Esophagus squamous epithelium (tissue), 5 donors: Measurements from ENCODE around the gene KICS2. TPM values are rescaled to one million over a fixed set of nuclear protein-coding genes. Genes with fewer than 3 reads are reported as not detected.

ENCODE experiments used
- DNase-seq: peaks from one replicate; lab custom pipeline; 2025; lab: John Stamatoyannopoulos, UW
- H3K27ac ChIP-seq, 4 donors: fragments of 200-600 bp; sonication (generic); one replicate each; pipeline ENCODE4 v1.5.1; 2016 to 2019; ENCODE audit warnings: mild to moderate bottlenecking in 1 of 4
- H3K27me3 ChIP-seq, 4 donors: fragments of 200-600 bp; sonication (generic); 1 replicate in 3 of 4; 2 replicates in 1 of 4; pipeline versions ENCODE4 v1.5.1 to v1.6.0; 2017 to 2021; ENCODE audit warnings: antibody characterized with exemption in 1 of 4
- H3K36me3 ChIP-seq, 3 donors: fragments of 200-600 bp; sonication (generic); one replicate each; pipeline ENCODE4 v1.5.1; 2016 to 2019
- H3K4me1 ChIP-seq, 3 donors: fragments of 200-600 bp; sonication (generic); one replicate each; pipeline ENCODE4 v1.5.1; 2017 to 2019
- H3K4me3 ChIP-seq, 4 donors: fragments of 200-600 bp; sonication (generic); 1 replicate in 3 of 4; 2 replicates in 1 of 4; pipeline ENCODE4 v1.5.1; 2016 to 2019; ENCODE audit warnings: mild to moderate bottlenecking in 2 of 4, moderate library complexity in 1 of 4
- H3K9me3 ChIP-seq, 3 donors: fragments of 200-600 bp; sonication (generic); one replicate each; pipeline ENCODE4 v1.5.1; 2016 to 2019
- POLR2A ChIP-seq, 4 donors: fragments of 450-650 bp; IDR thresholded peaks; one replicate each; pipeline ENCODE4 v1.6.1; 2017; ENCODE audit warnings: antibody characterized with exemption in 4 of 4, mild to moderate bottlenecking in 4 of 4, moderate library complexity in 3 of 4
- whole genome bisulfite sequencing, 2 donors: methylation state at CpG; one replicate each; pipeline ENCODE4 v1.1.5; 2018; 5-methylcytosine and 5-hydroxymethylcytosine counted together
- intact Hi-C: fragments of 100-400 bp; cut with DNase I; formaldehyde crosslinking; loops from one replicate; pipeline ENCODE4 v1.15.0; 2022
- total RNA-seq, 4 donors: library from RNA; depleted of rRNA; stranded (reverse); fragments of >200 nt; gene quantifications; one replicate each; pipeline ENCODE4 v1.1.0, GENCODE V29; 2016
- TF ChIP-seq, protein P1 (sequence below), 6 experiments: fragments of 450-650 bp in 4 of 6; fragments of 200-600 bp in 2 of 6; sonication (generic) in 2 of 6; IDR thresholded peaks; one replicate each; pipeline ENCODE4 v1.5.1; 2016 to 2019; ENCODE audit warnings: antibody characterized with exemption in 6 of 6, mild to moderate bottlenecking in 4 of 6, moderate library complexity in 4 of 6
- donor health status: DM: yes; HTN: yes; CAD: no.

KICS2 gene
- total RNA-seq, 4 donors from 2014 or later: 6.2 to 15.8 (median 9.8) TPM

DNA sequence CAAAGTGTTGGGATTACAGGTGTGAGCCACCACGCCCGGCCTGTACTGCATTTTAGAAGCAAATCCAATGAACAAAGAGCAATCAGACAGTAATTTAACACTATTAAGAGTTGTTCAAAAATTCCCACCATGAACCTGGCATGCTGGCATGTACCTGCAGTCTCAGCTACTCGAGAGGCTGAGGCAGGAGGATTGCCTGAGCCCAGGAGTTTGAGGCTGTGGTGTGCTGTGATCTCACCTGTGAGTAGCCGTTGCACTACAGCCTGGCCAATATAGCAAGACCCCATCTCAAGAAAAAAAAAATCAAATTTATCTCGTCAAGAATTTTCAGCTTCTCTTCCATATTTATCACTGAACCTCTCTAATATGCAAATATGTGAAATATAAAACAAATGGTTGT is 39.7 kb upstream of the KICS2 start:
- 87 to 92% methylated on average over 3 to 5 of the region's 5 CpGs for WGBS, 2 donors
- no peak for TF ChIP-seq POLR2A (IDR thresholded peaks at IDR 0.05)
- TF ChIP-seq, protein P1, sequence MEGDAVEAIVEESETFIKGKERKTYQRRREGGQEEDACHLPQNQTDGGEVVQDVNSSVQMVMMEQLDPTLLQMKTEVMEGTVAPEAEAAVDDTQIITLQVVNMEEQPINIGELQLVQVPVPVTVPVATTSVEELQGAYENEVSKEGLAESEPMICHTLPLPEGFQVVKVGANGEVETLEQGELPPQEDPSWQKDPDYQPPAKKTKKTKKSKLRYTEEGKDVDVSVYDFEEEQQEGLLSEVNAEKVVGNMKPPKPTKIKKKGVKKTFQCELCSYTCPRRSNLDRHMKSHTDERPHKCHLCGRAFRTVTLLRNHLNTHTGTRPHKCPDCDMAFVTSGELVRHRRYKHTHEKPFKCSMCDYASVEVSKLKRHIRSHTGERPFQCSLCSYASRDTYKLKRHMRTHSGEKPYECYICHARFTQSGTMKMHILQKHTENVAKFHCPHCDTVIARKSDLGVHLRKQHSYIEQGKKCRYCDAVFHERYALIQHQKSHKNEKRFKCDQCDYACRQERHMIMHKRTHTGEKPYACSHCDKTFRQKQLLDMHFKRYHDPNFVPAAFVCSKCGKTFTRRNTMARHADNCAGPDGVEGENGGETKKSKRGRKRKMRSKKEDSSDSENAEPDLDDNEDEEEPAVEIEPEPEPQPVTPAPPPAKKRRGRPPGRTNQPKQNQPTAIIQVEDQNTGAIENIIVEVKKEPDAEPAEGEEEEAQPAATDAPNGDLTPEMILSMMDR (IDR thresholded peaks at IDR 0.05): no peak
- intact Hi-C loops: no loop called here

DNA sequence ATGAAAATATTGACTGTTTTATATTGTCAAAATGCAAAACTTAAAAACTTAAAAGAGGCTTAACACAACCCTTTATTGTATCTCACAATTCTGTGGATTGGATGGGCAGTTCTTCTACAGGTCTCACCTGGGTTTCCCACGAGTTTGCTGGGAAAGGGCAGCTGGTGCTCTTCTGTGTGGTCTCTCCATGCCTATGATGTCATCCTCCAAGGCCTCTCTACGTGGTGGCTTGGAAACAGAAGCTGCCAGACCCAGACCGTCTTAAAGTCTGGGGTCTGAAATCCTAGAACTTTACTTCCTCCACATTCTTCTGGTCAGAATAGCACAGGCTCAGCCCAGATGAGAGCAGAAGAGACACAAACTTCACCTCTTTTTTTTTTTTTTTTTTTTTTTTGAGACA is 36.5 kb upstream of the KICS2 start:
- no peaks in the 10 kb centered on the region for H3K4me1 ChIP-seq
- H3K4me3 ChIP-seq: no peak overlapping the region
- H3K27me3 ChIP-seq: no peaks in the 10 kb centered on the region
- no peaks in the 10 kb centered on the region for H3K36me3 ChIP-seq
- no peaks in the 10 kb centered on the region for H3K9me3 ChIP-seq
- intact Hi-C loops: loop anchor here (5.0 kb wide), 1 partner anchor 416 kb away; the partner anchor contains the start of gene SRGAP1
- 40 to 49% methylated on average over 3 of the region's 3 CpGs for WGBS, 2 donors
- H3K27ac ChIP-seq: no peak overlapping the region
- TF ChIP-seq POLR2A (IDR thresholded peaks at IDR 0.05): no peak
- TF ChIP-seq, protein P1 (IDR thresholded peaks at IDR 0.05): no peak
- no peak for DNase-seq

More for the DNA sequence above, 39.7 kb upstream of the KICS2 start:
- Histone ChIP-seq H3K4me1 (no peaks in the 10 kb centered on the region), H3K36me3 (no peaks in the 10 kb centered on the region), H3K27ac (no peak overlapping the region), H3K27me3 (no peaks in the 10 kb centered on the region), H3K9me3 (no peaks in the 10 kb centered on the region), H3K4me3 (no peak overlapping the region)
- DNase-seq: no peak

DNA sequence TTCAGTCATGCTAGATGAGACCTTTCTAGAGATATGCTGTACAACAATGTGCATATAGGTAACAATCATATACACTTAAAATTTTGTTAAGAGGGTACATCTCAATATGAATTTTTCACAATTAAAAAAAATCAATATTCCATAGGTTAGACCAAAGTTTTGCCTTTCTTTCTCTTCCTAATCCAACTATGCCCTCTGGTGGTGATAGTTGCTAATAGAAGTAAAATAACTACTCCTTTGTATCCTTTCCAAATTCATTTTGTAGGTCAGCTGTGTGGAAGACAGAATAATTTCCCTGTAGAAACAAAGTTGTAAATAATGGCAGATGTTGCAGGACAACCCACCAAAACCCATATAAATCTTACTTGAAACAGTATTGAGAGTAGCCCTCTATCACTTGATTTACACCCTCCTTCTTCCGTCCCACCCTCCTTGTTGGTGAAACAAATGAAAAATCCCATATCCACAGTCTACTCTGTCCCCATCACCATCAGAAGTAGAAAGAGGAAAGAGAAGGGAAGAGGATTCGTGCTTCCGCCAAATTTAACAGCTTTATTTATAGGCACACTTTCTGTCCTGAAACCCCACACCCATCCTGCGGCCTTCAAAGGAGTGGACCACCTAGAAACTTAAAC is 34.2 kb upstream of the KICS2 start:
- Histone ChIP-seq H3K36me3 (no peaks in the 10 kb centered on the region), H3K27me3 (no peaks in the 10 kb centered on the region), H3K4me1 (no peaks in the 10 kb centered on the region), H3K9me3 (no peaks in the 10 kb centered on the region), H3K27ac (no peak overlapping the region), H3K4me3 (no peak overlapping the region)
- WGBS, 2 donors: 67 to 76% methylated on average over 4 of the region's 4 CpGs
- TF ChIP-seq, protein P1 (IDR thresholded peaks at IDR 0.05): peak in 5 of 6 experiments; percentile 66 to 73 (median 71)
- no peak for TF ChIP-seq POLR2A (IDR thresholded peaks at IDR 0.05)
- DNase-seq: no peak
- intact Hi-C loops: loop anchor here (5.0 kb wide), 1 partner anchor 414 kb away; the partner anchor contains the start of gene SRGAP1

DNA sequence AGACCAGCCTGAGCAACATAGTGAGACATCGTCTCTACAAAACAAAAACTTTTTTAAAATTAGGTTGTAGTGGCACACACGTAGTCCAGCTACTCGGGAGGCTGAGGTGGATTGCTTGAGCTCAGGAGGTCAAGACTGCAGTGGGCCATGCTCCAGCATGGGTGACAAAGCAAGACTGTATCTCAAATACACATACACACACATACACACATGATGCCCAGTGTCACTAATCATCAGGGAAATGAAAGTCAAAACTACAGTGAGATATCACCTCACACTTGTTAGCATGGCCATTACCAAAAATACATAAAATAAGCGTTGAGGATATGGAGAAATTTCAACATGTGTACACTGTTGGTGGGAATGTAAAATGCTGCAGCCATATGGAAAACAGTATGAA is 33.2 kb upstream of the KICS2 start:
- Histone ChIP-seq H3K36me3 (no peaks in the 10 kb centered on the region), H3K27me3 (no peaks in the 10 kb centered on the region), H3K4me3 (no peak overlapping the region), H3K4me1 (no peaks in the 10 kb centered on the region), H3K27ac (no peak overlapping the region), H3K9me3 (no peaks in the 10 kb centered on the region)
- TF ChIP-seq, protein P1 (IDR thresholded peaks at IDR 0.05): no peak
- TF ChIP-seq POLR2A (IDR thresholded peaks at IDR 0.05): no peak
- intact Hi-C loops: loop anchor here (5.0 kb wide), 1 partner anchor 413 kb away; the partner anchor contains the start of gene SRGAP1
- WGBS, 2 donors: 66 to 87% methylated on average over 3 to 4 of the region's 4 CpGs
- no peak for DNase-seq

DNA sequence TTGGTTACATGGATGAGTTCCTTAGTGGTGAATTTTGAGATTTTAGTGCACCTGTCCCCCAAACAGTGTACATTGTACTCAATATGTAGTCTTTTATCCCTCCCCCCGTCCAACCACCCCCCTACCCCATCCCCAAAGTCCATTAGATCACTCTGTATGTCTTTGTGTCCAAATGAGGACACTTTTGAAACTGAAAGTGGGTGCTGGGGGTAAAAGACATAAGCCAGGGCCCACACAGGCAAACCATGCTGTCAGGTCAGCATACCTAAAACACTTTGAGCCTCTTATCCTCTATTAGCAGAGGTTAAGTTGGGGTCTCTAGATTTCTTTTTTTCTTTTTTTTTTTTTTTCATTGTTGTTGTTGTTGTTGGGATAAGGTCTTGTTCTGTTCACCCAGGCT is 31.3 kb upstream of the KICS2 start:
- H3K27me3 ChIP-seq: no peaks in the 10 kb centered on the region
- H3K4me1 ChIP-seq: no peaks in the 10 kb centered on the region
- H3K9me3 ChIP-seq: no peaks in the 10 kb centered on the region
- WGBS, 2 donors: 14 to 17% methylated on average over 1 of the region's 1 CpG
- peak overlapping the region in 3 of 4 donors; percentile 32 to 54 (median 38) for H3K27ac ChIP-seq
- no peak overlapping the region for H3K4me3 ChIP-seq
- intact Hi-C loops: no loop called here
- no peak for DNase-seq
- no peaks in the 10 kb centered on the region for H3K36me3 ChIP-seq
- TF ChIP-seq POLR2A (IDR thresholded peaks at IDR 0.05): no peak
- TF ChIP-seq, protein P1 (IDR thresholded peaks at IDR 0.05): no peak
